Measurements from ENCODE around the gene OR2AK2.

OR2AK2 gene

GRCh38 chr1:247962911-247963588, 2.0 kb upstream of the OR2AK2 start:
- H3K9me3 ChIP-seq (ENCODE audit: control insufficient read depth, low read length), result no peaks in the 10 kb centered on the region

GRCh38 chr1:247966532-247967204, 1.6 kb downstream of the OR2AK2 start:
- H3K4me1 ChIP-seq (ENCODE audit: control insufficient read depth, insufficient read depth, low read length), result no peaks in the 10 kb centered on the region
- no peak overlapping the region for H3K9ac ChIP-seq (ENCODE audit: low read length)
- no peak overlapping the region for H3K4me3 ChIP-seq (ENCODE audit: low read length)
- no peaks in the 10 kb centered on the region for H3K9me3 ChIP-seq (ENCODE audit: control insufficient read depth, low read length)
- H3K36me3 ChIP-seq (ENCODE audit: control insufficient read depth, insufficient read depth, low read length), result no peaks in the 10 kb centered on the region
- no peaks in the 10 kb centered on the region for H3K27me3 ChIP-seq (ENCODE audit: control insufficient read depth, insufficient read depth, low read length)

More at GRCh38 chr1:247962911-247963588, 2.0 kb upstream of the OR2AK2 start:
- no peaks in the 10 kb centered on the region for H3K4me1 ChIP-seq (ENCODE audit: control insufficient read depth, insufficient read depth, low read length)
- no peaks in the 10 kb centered on the region for H3K27me3 ChIP-seq (ENCODE audit: control insufficient read depth, insufficient read depth, low read length)
- H3K9ac ChIP-seq (ENCODE audit: low read length), result no peak overlapping the region
- no peaks in the 10 kb centered on the region for H3K36me3 ChIP-seq (ENCODE audit: control insufficient read depth, insufficient read depth, low read length)
- no peak overlapping the region for H3K4me3 ChIP-seq (ENCODE audit: low read length)

GRCh38 chr1:247992986-247993385, 28.0 kb downstream of the OR2AK2 start:
- H3K9me3 ChIP-seq (ENCODE audit: control insufficient read depth, low read length), result no peaks in the 10 kb centered on the region
- no peak overlapping the region for H3K9ac ChIP-seq (ENCODE audit: low read length)
- H3K4me3 ChIP-seq (ENCODE audit: low read length), result no peak overlapping the region
- no peaks in the 10 kb centered on the region for H3K27me3 ChIP-seq (ENCODE audit: control insufficient read depth, insufficient read depth, low read length)
- H3K36me3 ChIP-seq (ENCODE audit: control insufficient read depth, insufficient read depth, low read length), result no peaks in the 10 kb centered on the region
- H3K4me1 ChIP-seq (ENCODE audit: control insufficient read depth, insufficient read depth, low read length), result no peaks in the 10 kb centered on the region

GRCh38 chr1:247998811-247999210, 33.8 kb downstream of the OR2AK2 start:
- H3K9me3 ChIP-seq (ENCODE audit: control insufficient read depth, low read length), result no peaks in the 10 kb centered on the region
- H3K27me3 ChIP-seq (ENCODE audit: control insufficient read depth, insufficient read depth, low read length), result no peaks in the 10 kb centered on the region
- no peaks in the 10 kb centered on the region for H3K36me3 ChIP-seq (ENCODE audit: control insufficient read depth, insufficient read depth, low read length)
- H3K4me1 ChIP-seq (ENCODE audit: control insufficient read depth, insufficient read depth, low read length), result no peaks in the 10 kb centered on the region
- H3K4me3 ChIP-seq (ENCODE audit: low read length), result no peak overlapping the region
- no peak overlapping the region for H3K9ac ChIP-seq (ENCODE audit: low read length)

- no peaks in the 10 kb centered on the region for H3K27me3 ChIP-seq (ENCODE audit: control insufficient read depth, insufficient read depth, low read length)
- no peaks in the 10 kb centered on the region for H3K36me3 ChIP-seq (ENCODE audit: control insufficient read depth, insufficient read depth, low read length)
- H3K4me1 ChIP-seq (ENCODE audit: control insufficient read depth, insufficient read depth, low read length), result no peaks in the 10 kb centered on the region
- no peaks in the 10 kb centered on the region for H3K9me3 ChIP-seq (ENCODE audit: control insufficient read depth, low read length)
- H3K9ac ChIP-seq (ENCODE audit: low read length), result no peak overlapping the region
- no peak overlapping the region for H3K4me3 ChIP-seq (ENCODE audit: low read length)
These were observed 35.1 kb downstream of the OR2AK2 start for GRCh38 chr1:248000169-248000568.

GRCh38 chr1:248007778-248008177, 42.7 kb downstream of the OR2AK2 start:
- Histone ChIP-seq H3K9me3 (ENCODE audit: control insufficient read depth, low read length) (no peaks in the 10 kb centered on the region), H3K4me1 (ENCODE audit: control insufficient read depth, insufficient read depth, low read length) (no peaks in the 10 kb centered on the region), H3K36me3 (ENCODE audit: control insufficient read depth, insufficient read depth, low read length) (no peaks in the 10 kb centered on the region), H3K4me3 (ENCODE audit: low read length) (no peak overlapping the region), H3K27me3 (ENCODE audit: control insufficient read depth, insufficient read depth, low read length) (no peaks in the 10 kb centered on the region), H3K9ac (ENCODE audit: low read length) (no peak overlapping the region)

GRCh38 chr1:248009681-248010080, 44.6 kb downstream of the OR2AK2 start:
- Histone ChIP-seq H3K27me3 (ENCODE audit: control insufficient read depth, insufficient read depth, low read length) (no peaks in the 10 kb centered on the region), H3K9ac (ENCODE audit: low read length) (no peak overlapping the region), H3K4me1 (ENCODE audit: control insufficient read depth, insufficient read depth, low read length) (no peaks in the 10 kb centered on the region), H3K9me3 (ENCODE audit: control insufficient read depth, low read length) (no peaks in the 10 kb centered on the region), H3K4me3 (ENCODE audit: low read length) (no peak overlapping the region), H3K36me3 (ENCODE audit: control insufficient read depth, insufficient read depth, low read length) (no peaks in the 10 kb centered on the region)

- Histone ChIP-seq H3K36me3 (ENCODE audit: control insufficient read depth, insufficient read depth, low read length) (no peaks in the 10 kb centered on the region), H3K27me3 (ENCODE audit: control insufficient read depth, insufficient read depth, low read length) (no peaks in the 10 kb centered on the region), H3K4me1 (ENCODE audit: control insufficient read depth, insufficient read depth, low read length) (no peaks in the 10 kb centered on the region), H3K9me3 (ENCODE audit: control insufficient read depth, low read length) (no peaks in the 10 kb centered on the region), H3K4me3 (ENCODE audit: low read length) (no peak within 1 kb of the TSS), H3K9ac (ENCODE audit: low read length) (no peak within 1 kb of the TSS)
These were observed 48.2 kb downstream of the OR2AK2 start, which contains the start of gene OR2L5 for GRCh38 chr1:248013229-248013710. OR2L5 (plus strand) TSS chr1:248013660; CDS start chr1:248021948, 8,288 bp downstream.

GRCh38 chr1:248015803-248016202, 50.8 kb downstream of the OR2AK2 start:
- H3K36me3 ChIP-seq (ENCODE audit: control insufficient read depth, insufficient read depth, low read length), result no peaks in the 10 kb centered on the region
- no peak overlapping the region for H3K4me3 ChIP-seq (ENCODE audit: low read length)
- no peaks in the 10 kb centered on the region for H3K27me3 ChIP-seq (ENCODE audit: control insufficient read depth, insufficient read depth, low read length)
- H3K4me1 ChIP-seq (ENCODE audit: control insufficient read depth, insufficient read depth, low read length), result no peaks in the 10 kb centered on the region
- H3K9ac ChIP-seq (ENCODE audit: low read length), result no peak overlapping the region
- no peaks in the 10 kb centered on the region for H3K9me3 ChIP-seq (ENCODE audit: control insufficient read depth, low read length)
